ENCODE data around the gene FAM9C. TPM values are rescaled to one million over a fixed set of nuclear protein-coding genes. Genes with fewer than 3 reads are reported as not detected.
A peak's percentile ranks its signal among the peaks of the same experiment; 100 is the strongest.

The FAM9C gene
- total RNA-seq, 1 donor from 2014 or later: 0.16 TPM

GRCh38 chrX:13069771-13070416, 25.5 kb upstream of the FAM9C start:
- Histone ChIP-seq H2AFZ (ENCODE audit: low read depth, low read length) (no peak overlapping the region), H3K9ac (ENCODE audit: low read length) (no peak overlapping the region), H3K36me3 (ENCODE audit: insufficient read depth, low read length) (no peaks in the 10 kb centered on the region), H3K27ac (ENCODE audit: low read depth, low read length) (no peak overlapping the region), H4K20me1 (ENCODE audit: insufficient read depth, low read length) (no peaks in the 10 kb centered on the region), H3K9me3 (ENCODE audit: insufficient read depth, low read depth, low read length) (no peaks in the 10 kb centered on the region), H3K27me3 (ENCODE audit: insufficient read depth, low read length) (no peaks in the 10 kb centered on the region), H3K79me2 (ENCODE audit: insufficient read depth, low read length) (no peaks in the 10 kb centered on the region), H3K4me3 (ENCODE audit: insufficient read depth, low read depth, low read length) (no peak overlapping the region), H3K4me1 (ENCODE audit: insufficient read depth, low read length) (no peaks in the 10 kb centered on the region), H3K4me2 (ENCODE audit: low read length) (no peak overlapping the region)
- DNase-seq (ENCODE audit: low read depth) (peak; percentile 46), FAIRE-seq (peak; percentile 65)
- Mint-ChIP-seq H3K9me3 (ENCODE audit: unreplicated experiment) (peaks cover 8% of the 10 kb centered on the region), H3K36me3 (ENCODE audit: low read depth, unreplicated experiment) (no peaks in the 10 kb centered on the region), H3K27me3 (ENCODE audit: low read depth, unreplicated experiment) (no peaks in the 10 kb centered on the region), H3K27ac (ENCODE audit: unreplicated experiment) (no peak overlapping the region), H3K4me1 (ENCODE audit: low read depth, unreplicated experiment) (no peaks in the 10 kb centered on the region), H3K4me3 (ENCODE audit: unreplicated experiment) (no peak overlapping the region)
- no peak for TF ChIP-seq CTCF (IDR thresholded peaks at IDR 0.05; ENCODE audit: insufficient read depth, low read depth, low read length)
- no peak for TF ChIP-seq EZH2 (IDR thresholded peaks at IDR 0.05; ENCODE audit: insufficient read depth, low read length)

- Mint-ChIP-seq H3K27ac (ENCODE audit: unreplicated experiment) (no peak overlapping the region), H3K27me3 (ENCODE audit: low read depth, unreplicated experiment) (no peaks in the 10 kb centered on the region), H3K4me3 (ENCODE audit: unreplicated experiment) (no peak overlapping the region), H3K4me1 (ENCODE audit: low read depth, unreplicated experiment) (no peaks in the 10 kb centered on the region), H3K9me3 (ENCODE audit: unreplicated experiment) (peaks cover 8% of the 10 kb centered on the region), H3K36me3 (ENCODE audit: low read depth, unreplicated experiment) (no peaks in the 10 kb centered on the region)
- H3K9ac ChIP-seq (ENCODE audit: low read length): no peak overlapping the region
- no peaks in the 10 kb centered on the region for H3K36me3 ChIP-seq (ENCODE audit: insufficient read depth, low read length)
- DNase-seq (ENCODE audit: low read depth) (no peak), FAIRE-seq (peak; percentile 62)
- no peak for TF ChIP-seq EZH2 (IDR thresholded peaks at IDR 0.05; ENCODE audit: insufficient read depth, low read length)
- TF ChIP-seq CTCF (IDR thresholded peaks at IDR 0.05; ENCODE audit: insufficient read depth, low read depth, low read length): no peak
- H3K27me3 ChIP-seq (ENCODE audit: insufficient read depth, low read length): no peaks in the 10 kb centered on the region
- H3K4me1 ChIP-seq (ENCODE audit: insufficient read depth, low read length): no peaks in the 10 kb centered on the region
- H3K79me2 ChIP-seq (ENCODE audit: insufficient read depth, low read length): no peaks in the 10 kb centered on the region
- no peak overlapping the region for H2AFZ ChIP-seq (ENCODE audit: low read depth, low read length)
- no peak overlapping the region for H3K27ac ChIP-seq (ENCODE audit: low read depth, low read length)
- H3K4me2 ChIP-seq (ENCODE audit: low read length): no peak overlapping the region
- no peak overlapping the region for H3K4me3 ChIP-seq (ENCODE audit: insufficient read depth, low read depth, low read length)
- H3K9me3 ChIP-seq (ENCODE audit: insufficient read depth, low read depth, low read length): no peaks in the 10 kb centered on the region
- H4K20me1 ChIP-seq (ENCODE audit: insufficient read depth, low read length): no peaks in the 10 kb centered on the region
Measured at GRCh38 chrX:13068651-13069050, 24.2 kb upstream of the FAM9C start.

GRCh38 chrX:13067773-13068172, 23.4 kb upstream of the FAM9C start:
- Mint-ChIP-seq H3K27me3 (ENCODE audit: low read depth, unreplicated experiment) (no peaks in the 10 kb centered on the region), H3K4me1 (ENCODE audit: low read depth, unreplicated experiment) (no peaks in the 10 kb centered on the region), H3K27ac (ENCODE audit: unreplicated experiment) (no peak overlapping the region), H3K9me3 (ENCODE audit: unreplicated experiment) (peaks cover 13% of the 10 kb centered on the region), H3K4me3 (ENCODE audit: unreplicated experiment) (no peak overlapping the region), H3K36me3 (ENCODE audit: low read depth, unreplicated experiment) (no peaks in the 10 kb centered on the region)
- FAIRE-seq (no peak), DNase-seq (ENCODE audit: low read depth) (no peak)
- Histone ChIP-seq H3K9me3 (ENCODE audit: insufficient read depth, low read depth, low read length) (no peaks in the 10 kb centered on the region), H3K27ac (ENCODE audit: low read depth, low read length) (no peak overlapping the region), H3K4me1 (ENCODE audit: insufficient read depth, low read length) (no peaks in the 10 kb centered on the region), H3K4me2 (ENCODE audit: low read length) (no peak overlapping the region), H3K9ac (ENCODE audit: low read length) (no peak overlapping the region), H4K20me1 (ENCODE audit: insufficient read depth, low read length) (no peaks in the 10 kb centered on the region), H3K79me2 (ENCODE audit: insufficient read depth, low read length) (no peaks in the 10 kb centered on the region), H2AFZ (ENCODE audit: low read depth, low read length) (no peak overlapping the region), H3K27me3 (ENCODE audit: insufficient read depth, low read length) (no peaks in the 10 kb centered on the region), H3K4me3 (ENCODE audit: insufficient read depth, low read depth, low read length) (no peak overlapping the region), H3K36me3 (ENCODE audit: insufficient read depth, low read length) (no peaks in the 10 kb centered on the region)
- no peak for TF ChIP-seq CTCF (IDR thresholded peaks at IDR 0.05; ENCODE audit: insufficient read depth, low read depth, low read length)
- no peak for TF ChIP-seq EZH2 (IDR thresholded peaks at IDR 0.05; ENCODE audit: insufficient read depth, low read length)

Measured in astrocyte (in vitro differentiated cells and primary cell).